NT2/D1 (cell line): Measurements from ENCODE around the gene FBRSL1.

ENCODE experiments used
- DNase-seq: peaks from one replicate; pipeline ENCODE4 v3.0.0-alpha.2; 2011; ENCODE audit warnings: low read depth, low spot score
- H3K27me3 ChIP-seq: 2 replicates; pipeline ENCODE4 v1.6.0; 2011; ENCODE audit warnings: mild to moderate bottlenecking; ENCODE audit not compliant: insufficient read length, insufficient read depth
- H3K36me3 ChIP-seq: 2 replicates; pipeline ENCODE4 v1.6.1; 2011; ENCODE audit warnings: mild to moderate bottlenecking, low read length, mixed read lengths; ENCODE audit not compliant: insufficient read depth, insufficient read length
- H3K4me1 ChIP-seq: 2 replicates; pipeline ENCODE4 v1.5.1; 2011; ENCODE audit not compliant: insufficient read depth, insufficient read length
- H3K4me3 ChIP-seq: 2 replicates; pipeline ENCODE4 v1.5.1; 2011; ENCODE audit warnings: low read depth; ENCODE audit not compliant: insufficient read length
- H3K9ac ChIP-seq: 2 replicates; pipeline ENCODE4 v1.6.0; 2011; ENCODE audit warnings: low read depth; ENCODE audit not compliant: insufficient read length
- H3K9me3 ChIP-seq: 2 replicates; pipeline ENCODE4 v1.5.1; 2011; ENCODE audit warnings: mild to moderate bottlenecking, low read length; ENCODE audit not compliant: insufficient read depth
- SUZ12 ChIP-seq: IDR thresholded peaks from 2 replicates; pipeline ENCODE4 v1.6.1; 2011; ENCODE audit not compliant: insufficient read length, insufficient read depth; ENCODE audit errors: extremely low read depth
- YY1 ChIP-seq: IDR thresholded peaks from 2 replicates; pipeline ENCODE4 v1.6.1; 2011; ENCODE audit not compliant: insufficient read length, insufficient read depth
- ZNF274 ChIP-seq: IDR thresholded peaks from 2 replicates; pipeline ENCODE4 v1.6.1; 2011; ENCODE audit warnings: mild to moderate bottlenecking, low read depth, low read length

The FBRSL1 gene

GRCh38 chr12:132503618-132504204 is 13.8 kb downstream of the FBRSL1 start:
- H3K4me3 ChIP-seq: no peak overlapping the region

GRCh38 chr12:132505105-132505851 is 15.3 kb downstream of the FBRSL1 start:
- DNase-seq: no peak
- peaks cover 69% of the 10 kb centered on the region for H3K4me1 ChIP-seq
- H3K36me3 ChIP-seq: peaks cover 19% of the 10 kb centered on the region
- H3K9me3 ChIP-seq: no peaks in the 10 kb centered on the region
- TF ChIP-seq ZNF274: no peak
- no peak for TF ChIP-seq SUZ12
- TF ChIP-seq YY1: no peak
- no peak overlapping the region for H3K4me3 ChIP-seq
- peaks cover 11% of the 10 kb centered on the region for H3K27me3 ChIP-seq
- H3K9ac ChIP-seq: peak overlapping the region; percentile 44

More at GRCh38 chr12:132503618-132504204, 13.8 kb downstream of the FBRSL1 start:
- Histone ChIP-seq H3K9ac (no peak overlapping the region), H3K36me3 (peaks cover 8% of the 10 kb centered on the region), H3K27me3 (peaks cover 7% of the 10 kb centered on the region), H3K9me3 (no peaks in the 10 kb centered on the region), H3K4me1 (peaks cover 74% of the 10 kb centered on the region)
- no peak for DNase-seq
- no peak for TF ChIP-seq ZNF274
- TF ChIP-seq SUZ12: no peak
- no peak for TF ChIP-seq YY1

- no peaks in the 10 kb centered on the region for H3K9me3 ChIP-seq
- H3K36me3 ChIP-seq: peaks cover 25% of the 10 kb centered on the region
- H3K4me1 ChIP-seq: peaks cover 65% of the 10 kb centered on the region
- H3K27me3 ChIP-seq: peaks cover 11% of the 10 kb centered on the region
- H3K9ac ChIP-seq: peak overlapping the region; percentile 44
- no peak for DNase-seq
- no peak overlapping the region for H3K4me3 ChIP-seq
- no peak for TF ChIP-seq ZNF274
- TF ChIP-seq YY1: no peak
- TF ChIP-seq SUZ12: no peak
Observed at GRCh38 chr12:132505852-132506219, 15.9 kb downstream of the FBRSL1 start.

GRCh38 chr12:132506328-132507160 is 16.6 kb downstream of the FBRSL1 start:
- Histone ChIP-seq H3K4me1 (peaks cover 58% of the 10 kb centered on the region), H3K9me3 (no peaks in the 10 kb centered on the region), H3K27me3 (peaks cover 11% of the 10 kb centered on the region), H3K36me3 (peaks cover 26% of the 10 kb centered on the region), H3K4me3 (no peak overlapping the region), H3K9ac (peak overlapping the region; percentile 57)
- TF ChIP-seq ZNF274 (no peak), SUZ12 (no peak), YY1 (no peak)
- DNase-seq: no peak

GRCh38 chr12:132507161-132507538 is 17.2 kb downstream of the FBRSL1 start:
- peaks cover 29% of the 10 kb centered on the region for H3K36me3 ChIP-seq
- H3K9me3 ChIP-seq: no peaks in the 10 kb centered on the region
- peaks cover 52% of the 10 kb centered on the region for H3K4me1 ChIP-seq
- TF ChIP-seq SUZ12 (no peak), ZNF274 (no peak), YY1 (no peak)
- peaks cover 11% of the 10 kb centered on the region for H3K27me3 ChIP-seq
- H3K9ac ChIP-seq: peak overlapping the region; percentile 46
- H3K4me3 ChIP-seq: no peak overlapping the region
- DNase-seq: no peak

GRCh38 chr12:132507656-132508490 is 17.9 kb downstream of the FBRSL1 start:
- Histone ChIP-seq H3K27me3 (peaks cover 11% of the 10 kb centered on the region), H3K36me3 (peaks cover 29% of the 10 kb centered on the region), H3K9me3 (no peaks in the 10 kb centered on the region), H3K4me1 (peaks cover 48% of the 10 kb centered on the region), H3K9ac (peak overlapping the region; percentile 46), H3K4me3 (no peak overlapping the region)
- DNase-seq: no peak
- TF ChIP-seq YY1: peak; percentile 13
- TF ChIP-seq ZNF274: no peak
- TF ChIP-seq SUZ12: no peak

GRCh38 chr12:132508491-132508740 is 18.5 kb downstream of the FBRSL1 start:
- Histone ChIP-seq H3K36me3 (peaks cover 29% of the 10 kb centered on the region), H3K27me3 (peaks cover 11% of the 10 kb centered on the region), H3K9me3 (no peaks in the 10 kb centered on the region), H3K9ac (no peak overlapping the region), H3K4me1 (peaks cover 43% of the 10 kb centered on the region), H3K4me3 (no peak overlapping the region)
- DNase-seq: no peak
- TF ChIP-seq SUZ12: no peak
